IMR-90 (cell line): Measurements from ENCODE around the gene ACYP1. TPM values are rescaled to one million over a fixed set of nuclear protein-coding genes. Genes with fewer than 3 reads are reported as not detected.
A peak's percentile ranks its signal among the peaks of the same experiment; 100 is the strongest.

Experiments used
- ATAC-seq: fragments of 200-7000 bp; cut with Tn5 transposase; 2 replicates; pipeline ENCODE4 v1.9.1; 2020; ENCODE audit warnings: low read depth, mild to moderate bottlenecking, moderate library complexity
- BruUV-seq: library from RNA; stranded (reverse); fragments of 400-500 nt; replicated peaks from 2 replicates; lab custom pipeline; 2021; lab: Mats Ljungman, UMichigan
- CTCF ChIA-PET: fragments of 300-600 bp; formaldehyde crosslinking; extraction: SDS; loops from one replicate; lab custom pipeline; 2021; ENCODE audit warnings: antibody characterized with exemption; lab: Yijun Ruan, JAX
- POLR2A ChIA-PET: fragments of 300-600 bp; sonication (Branson Sonifier 250); formaldehyde crosslinking; loops from one replicate; lab custom pipeline; 2022; ENCODE audit warnings: antibody characterized with exemption; ENCODE audit not compliant: unreplicated experiment; lab: Charles Lee
- DNase-seq: peaks from one replicate; pipeline ENCODE4 v3.0.0; 2013
- H2AFZ ChIP-seq: replicated peaks from 2 replicates; pipeline ENCODE3; 2013; ENCODE audit warnings: low read length, mild to moderate bottlenecking; ENCODE audit not compliant: poor library complexity
- H2AK5ac ChIP-seq: 2 replicates; pipeline ENCODE4 v1.6.1; 2013; ENCODE audit warnings: low read depth, low read length, inconsistent platforms
- H2AK9ac ChIP-seq: replicated peaks from 2 replicates; pipeline ENCODE3; 2013; ENCODE audit warnings: mild to moderate bottlenecking, low read depth, low read length, moderate library complexity; ENCODE audit not compliant: poor library complexity
- H2BK120ac ChIP-seq: 2 replicates; pipeline ENCODE4 v1.6.1; 2013; ENCODE audit warnings: low read depth, low read length, inconsistent platforms
- H2BK15ac ChIP-seq: 3 replicates; pipeline ENCODE4 v1.6.1; 2013; ENCODE audit warnings: low read depth, low read length, inconsistent platforms
- H2BK20ac ChIP-seq: 2 replicates; pipeline ENCODE4 v1.6.1; 2013; ENCODE audit warnings: low read depth, mild to moderate bottlenecking, inconsistent platforms, low read length, moderate library complexity
- H2BK5ac ChIP-seq: 2 replicates; pipeline ENCODE4 v1.6.1; 2013; ENCODE audit warnings: mild to moderate bottlenecking, low read depth, low read length, inconsistent platforms; ENCODE audit not compliant: poor library complexity, severe bottlenecking
- H3K14ac ChIP-seq: replicated peaks from 2 replicates; pipeline ENCODE4 v1.6.1; 2013; ENCODE audit warnings: low read depth, low read length, inconsistent platforms
- H3K18ac ChIP-seq: 2 replicates; pipeline ENCODE4 v1.6.1; 2013; ENCODE audit warnings: low read depth, low read length, control low read depth
- H3K23ac ChIP-seq: 2 replicates; pipeline ENCODE4 v1.6.1; 2013; ENCODE audit warnings: low read depth, low read length, inconsistent platforms
- H3K27ac ChIP-seq: 2 replicates; pipeline ENCODE4 v1.5.1; 2013; ENCODE audit warnings: mild to moderate bottlenecking, control low read depth, low read length; ENCODE audit not compliant: insufficient read depth
- H3K27me3 ChIP-seq: 2 replicates; pipeline ENCODE4 v1.6.1; 2013; ENCODE audit warnings: low read length; ENCODE audit not compliant: control insufficient read depth, insufficient read depth
- H3K36me3 ChIP-seq: 2 replicates; pipeline ENCODE4 v1.6.1; 2013; ENCODE audit warnings: low read length, mixed read lengths; ENCODE audit not compliant: control insufficient read depth, insufficient read depth
- H3K4ac ChIP-seq: 2 replicates; pipeline ENCODE4 v1.6.1; 2013; ENCODE audit warnings: low read depth, low read length, inconsistent platforms
- H3K4me1 ChIP-seq: 2 replicates; pipeline ENCODE4 v1.6.1; 2013; ENCODE audit warnings: low read length, mixed read lengths; ENCODE audit not compliant: control insufficient read depth, insufficient read depth
- H3K4me2 ChIP-seq: 2 replicates; pipeline ENCODE4 v1.6.1; 2013; ENCODE audit warnings: low read depth, mild to moderate bottlenecking, control low read depth, low read length, moderate library complexity
- H3K4me3 ChIP-seq: 2 replicates; pipeline ENCODE4 v1.5.1; 2013; ENCODE audit warnings: low read depth, mild to moderate bottlenecking, control low read depth, low read length, moderate library complexity; ENCODE audit not compliant: insufficient read depth
- H3K56ac ChIP-seq: 2 replicates; pipeline ENCODE4 v1.6.1; 2013; ENCODE audit warnings: low read length, inconsistent platforms; ENCODE audit not compliant: insufficient read depth; ENCODE audit errors: extremely low read depth
- H3K79me1 ChIP-seq, 2 experiments: 2 replicates each; pipeline ENCODE4 v1.6.1; 2013; ENCODE audit warnings: low read length in 2 of 2, inconsistent platforms in 1 of 2, low read depth in 1 of 2
- H3K9ac ChIP-seq: 2 replicates; pipeline ENCODE4 v1.6.1; 2013; ENCODE audit warnings: low read depth, low read length, control low read depth
- H3K9me1 ChIP-seq: 2 replicates; pipeline ENCODE4 v1.6.1; 2013; ENCODE audit warnings: low read length, inconsistent platforms; ENCODE audit not compliant: insufficient read depth
- H3K9me3 ChIP-seq: 2 replicates; pipeline ENCODE4 v1.6.1; 2013; ENCODE audit warnings: low read length; ENCODE audit not compliant: control insufficient read depth, insufficient read depth
- H4K20me1 ChIP-seq: 2 replicates; pipeline ENCODE4 v1.6.1; 2013; ENCODE audit warnings: low read length, inconsistent platforms; ENCODE audit not compliant: insufficient read depth
- H4K5ac ChIP-seq: 2 replicates; pipeline ENCODE4 v1.6.1; 2013; ENCODE audit warnings: mild to moderate bottlenecking, low read depth, low read length, control low read depth
- H4K8ac ChIP-seq, 2 experiments: 2 replicates each; pipeline ENCODE4 v1.6.1; 2013; ENCODE audit warnings: low read depth in 2 of 2, low read length in 2 of 2, control low read depth in 1 of 2, inconsistent platforms in 1 of 2
- H4K91ac ChIP-seq: 2 replicates; pipeline ENCODE4 v1.6.1; 2013; ENCODE audit warnings: low read depth, low read length, inconsistent platforms; ENCODE audit not compliant: insufficient read depth
- POLR2A ChIP-seq: IDR thresholded peaks from 2 replicates; pipeline ENCODE4 v1.6.1; 2012; ENCODE audit warnings: mild to moderate bottlenecking, low read depth, low read length
- RCOR1 ChIP-seq: IDR thresholded peaks from 2 replicates; pipeline ENCODE4 v1.6.1; 2012; ENCODE audit warnings: mild to moderate bottlenecking, low read length, improper control_type of control experiment; ENCODE audit not compliant: insufficient replicate concordance
- WGBS, 2 experiments: methylation state at CpG; one replicate each; pipeline versions ENCODE4 v1.1.5 to v1.1.7; 2013; ENCODE audit warnings: missing lambda C conversion rate in 2 of 2; ENCODE audit not compliant: insufficient read length in 1 of 2; ENCODE audit errors: extremely low coverage in 2 of 2; 5-methylcytosine and 5-hydroxymethylcytosine counted together
- dilution Hi-C: fragments of 300-500 bp; cut with HindIII; formaldehyde crosslinking; loops from one replicate; pipeline ENCODE4 v1.14.3; 2018; ENCODE audit warnings: low sequenced_read_pairs; ENCODE audit not compliant: unreplicated experiment
- in situ Hi-C: fragments of 300-500 bp; cut with MboI; formaldehyde crosslinking; loops from 3 replicates; pipeline ENCODE4 v1.14.3; 2019; ENCODE audit warnings: low sequenced_read_pairs, inconsistent platforms, mixed read lengths
- intact Hi-C: fragments of 100-400 bp; cut with micrococcal nuclease; formaldehyde crosslinking; loops from 2 replicates; pipeline ENCODE4 v1.10.0; 2022
- polyA plus RNA-seq, 3 experiments: library from polyadenylated mRNA; depleted of rRNA; stranded (reverse); fragments of >200 nt; gene quantifications; 2 replicates each; pipeline ENCODE4 v1.2.3, GENCODE V29; 2012; ENCODE audit warnings: low replicate concordance in 1 of 3
- total RNA-seq: library from RNA; depleted of rRNA; stranded (reverse); fragments of >200 nt; gene quantifications from 2 replicates; pipeline ENCODE4 v1.2.3, GENCODE V29; 2012

Gene ACYP1
- total and polyA plus RNA-seq, 2 of the 4 experiments (the other 2 are of a cell fraction): 4.1 to 24.0 TPM

GRCh38 chr14:75064205-75064567, 362 bp upstream of the ACYP1 start:
- H4K5ac ChIP-seq: no peak overlapping the region
- peaks cover 4% of the 10 kb centered on the region; the same call in 1 of the 2 replicates for H3K4me1 ChIP-seq
- peak overlapping the region; percentile 7; the same call in 1 of the 2 replicates for H3K4ac ChIP-seq
- ChIA-PET POLR2A (no interaction called here), CTCF (interaction anchor here (1.1 kb wide), 2 partner anchors 24 to 119 kb away, joined by 3 read pairs; no protein-coding TSS in a partner anchor)
- H3K14ac ChIP-seq: peak overlapping the region; percentile 10; the same call in 1 of the 2 replicates
- no peak for DNase-seq
- TF ChIP-seq POLR2A (no peak), RCOR1 (no peak)
- no peak overlapping the region for H2BK20ac ChIP-seq
- no TSS peak for BruUV-seq
- peaks cover 19 to 34% of the 10 kb centered on the region in 2 experiments for H3K79me1 ChIP-seq
- no peak overlapping the region for H3K56ac ChIP-seq
- peak overlapping the region in 1 of 2 experiments; percentile 79; a peak in 3 of 4 replicates for H4K8ac ChIP-seq
- no peaks in the 10 kb centered on the region for H3K27me3 ChIP-seq
- H3K9me1 ChIP-seq: peaks cover 3% of the 10 kb centered on the region; the same call in 1 of the 2 replicates
- no peak overlapping the region for H2BK15ac ChIP-seq
- WGBS, 2 experiments: no CpG with 5 or more reads among the region's 8 CpGs
- no peaks in the 10 kb centered on the region for H4K20me1 ChIP-seq
- intact Hi-C loops (no loop called here), in situ Hi-C loops (no loop called here), dilution Hi-C loops (no loop called here)
- no peaks in the 10 kb centered on the region for H3K36me3 ChIP-seq
- no peaks in the 10 kb centered on the region for H3K9me3 ChIP-seq
- H4K91ac ChIP-seq: no peak overlapping the region
- H3K4me3 ChIP-seq: peak overlapping the region; percentile 89
- no peak overlapping the region for H3K27ac ChIP-seq
- H2AFZ ChIP-seq: peak overlapping the region; percentile 93
- no peak for ATAC-seq
- H3K23ac ChIP-seq: peak overlapping the region; percentile 21; the same call in 1 of the 2 replicates
- H3K4me2 ChIP-seq: peak overlapping the region; percentile 92
- H2BK120ac ChIP-seq: no peak overlapping the region
- 0 out of 2 replicates have a peak overlapping the region, but pooled peaks have one; percentile 29 for H2AK5ac ChIP-seq
- H2AK9ac ChIP-seq: peak overlapping the region; percentile 47
- no peak overlapping the region for H3K18ac ChIP-seq
- H3K9ac ChIP-seq: no peak overlapping the region
- H2BK5ac ChIP-seq: no peak overlapping the region
